Fibroblast of lung (primary cell): ENCODE data around the gene ARAP2. TPM values are rescaled to one million over a fixed set of nuclear protein-coding genes. Genes with fewer than 3 reads are reported as not detected.

Experiments
- DNase-seq, 2 donors: peaks; one replicate each; pipeline versions ENCODE4 v3.0.0 to v3.0.0-alpha.2; 2010; ENCODE audit warnings: low read depth in 2 of 2
- H2AFZ ChIP-seq: 2 replicates; pipeline ENCODE4 v1.5.1; 2012; ENCODE audit warnings: low read length, control low read depth, inconsistent platforms
- H3K27ac ChIP-seq: 2 replicates; pipeline ENCODE4 v1.5.1; 2011; ENCODE audit warnings: low read length, control low read depth; ENCODE audit not compliant: insufficient read depth
- H3K27me3 ChIP-seq: 2 replicates; pipeline ENCODE4 v1.5.1; 2011; ENCODE audit warnings: mild to moderate bottlenecking, low read length; ENCODE audit not compliant: control insufficient read depth, insufficient read depth
- H3K36me3 ChIP-seq: 2 replicates; pipeline ENCODE4 v1.5.1; 2011; ENCODE audit warnings: low read length; ENCODE audit not compliant: control insufficient read depth, insufficient read depth
- H3K4me1 ChIP-seq: 2 replicates; pipeline ENCODE4 v1.5.1; 2011; ENCODE audit warnings: low read length; ENCODE audit not compliant: control insufficient read depth, insufficient read depth; ENCODE audit errors: extremely low read depth
- H3K4me2 ChIP-seq: 2 replicates; pipeline ENCODE4 v1.5.1; 2011; ENCODE audit warnings: low read length, control low read depth; ENCODE audit not compliant: insufficient read depth; ENCODE audit errors: extremely low read depth
- H3K4me3 ChIP-seq, 4 experiments: fragments of 200-600 bp in 1 of 4; sonication (generic) in 1 of 4; replicated peaks in 1 of 4; 2 replicates each; pipeline ENCODE4 v1.5.1; 2011 to 2016; ENCODE audit warnings: low read length in 4 of 4, low read depth in 3 of 4, mild to moderate bottlenecking in 3 of 4, control low read depth in 2 of 4, inconsistent platforms in 1 of 4, mixed read lengths in 1 of 4; ENCODE audit not compliant: insufficient read depth in 1 of 4; ENCODE audit errors: control extremely low read depth in 1 of 4
- H3K79me2 ChIP-seq: 2 replicates; pipeline ENCODE4 v1.5.1; 2012; ENCODE audit warnings: mild to moderate bottlenecking, low read length, inconsistent platforms; ENCODE audit not compliant: control insufficient read depth, insufficient read depth
- H3K9ac ChIP-seq: 2 replicates; pipeline ENCODE4 v1.5.1; 2011; ENCODE audit warnings: mild to moderate bottlenecking, low read length, control low read depth; ENCODE audit not compliant: insufficient read depth
- H3K9me3 ChIP-seq: 2 replicates; pipeline ENCODE4 v1.5.1; 2012; ENCODE audit warnings: low read depth, low read length; ENCODE audit not compliant: control insufficient read depth, insufficient read depth
- H4K20me1 ChIP-seq: 2 replicates; pipeline ENCODE4 v1.5.1; 2011; ENCODE audit warnings: low read length; ENCODE audit not compliant: control insufficient read depth, insufficient read depth; ENCODE audit errors: extremely low read depth
- CTCF ChIP-seq, 2 donors: IDR thresholded peaks in 1 of 2; conservative IDR thresholded peaks in 1 of 2; 1 replicate in 1 of 2; 2 replicates in 1 of 2; pipeline ENCODE4 v1.5.1; 2011 to 2012; ENCODE audit warnings: low read length in 2 of 2, control low read depth in 1 of 2, inconsistent platforms in 1 of 2, low read depth in 1 of 2, mild to moderate bottlenecking in 1 of 2
- EZH2 ChIP-seq: IDR thresholded peaks from 2 replicates; pipeline ENCODE4 v1.5.1; 2012; ENCODE audit warnings: low read length, control low read depth, mild to moderate bottlenecking; ENCODE audit errors: missing control alignments
- polyA plus RNA-seq, 2 donors: library from polyadenylated mRNA; depleted of rRNA in 1 of 2; stranded (reverse) in 1 of 2; unstranded in 1 of 2; fragments of >200 nt; gene quantifications; 2 replicates each; pipeline ENCODE4 v1.2.1, GENCODE V29; 2011 to 2012; ENCODE audit warnings: missing spikeins in 1 of 2
- total RNA-seq: library from RNA; depleted of rRNA; stranded (reverse); fragments of >200 nt; gene quantifications from 2 replicates; pipeline ENCODE4 v1.2.1, GENCODE V29; 2014

ARAP2 gene
- total and polyA plus RNA-seq, 2 donors (not counting 1 experiment from before 2014, with no cell fraction given): 0.05 to 3.0 TPM

GRCh38 chr4:36222702-36223101 is 21.6 kb downstream of the ARAP2 start:
- TF ChIP-seq EZH2 (no peak), CTCF (conservative IDR thresholded peaks at IDR 0.05 in 1 of 2, IDR thresholded peaks at IDR 0.05 in 1 of 2; ENCODE audit: low read depth in 1 of 2, low read length in 2 of 2) (no peak)
- Histone ChIP-seq H3K4me2 (no peak overlapping the region), H3K4me3 (no peak overlapping the region), H3K79me2 (no peaks in the 10 kb centered on the region), H2AFZ (no peak overlapping the region), H3K9ac (no peak overlapping the region), H3K9me3 (no peaks in the 10 kb centered on the region), H3K4me1 (no peaks in the 10 kb centered on the region), H3K27me3 (no peaks in the 10 kb centered on the region), H3K36me3 (no peaks in the 10 kb centered on the region), H3K27ac (no peak overlapping the region), H4K20me1 (no peaks in the 10 kb centered on the region)
- peak; percentile 15 to 31 for DNase-seq

- Histone ChIP-seq H4K20me1 (no peaks in the 10 kb centered on the region), H3K4me2 (no peak overlapping the region), H3K4me3 (no peak overlapping the region), H3K36me3 (no peaks in the 10 kb centered on the region), H3K79me2 (no peaks in the 10 kb centered on the region), H3K9ac (no peak overlapping the region), H2AFZ (no peak overlapping the region), H3K27ac (no peak overlapping the region), H3K27me3 (no peaks in the 10 kb centered on the region), H3K4me1 (no peaks in the 10 kb centered on the region), H3K9me3 (no peaks in the 10 kb centered on the region)
- no peak for TF ChIP-seq EZH2
- TF ChIP-seq CTCF (conservative IDR thresholded peaks at IDR 0.05 in 1 of 2, IDR thresholded peaks at IDR 0.05 in 1 of 2; ENCODE audit: low read depth in 1 of 2, low read length in 2 of 2): no peak
- no peak for DNase-seq
Measured at GRCh38 chr4:36220776-36221175, 23.5 kb downstream of the ARAP2 start.

GRCh38 chr4:36218121-36218520 is 26.2 kb downstream of the ARAP2 start:
- H4K20me1 ChIP-seq: no peaks in the 10 kb centered on the region
- no peaks in the 10 kb centered on the region for H3K36me3 ChIP-seq
- no peak overlapping the region for H2AFZ ChIP-seq
- no peaks in the 10 kb centered on the region for H3K4me1 ChIP-seq
- H3K9me3 ChIP-seq: no peaks in the 10 kb centered on the region
- H3K4me3 ChIP-seq: no peak overlapping the region
- no peak overlapping the region for H3K9ac ChIP-seq
- no peak for TF ChIP-seq EZH2
- no peak for TF ChIP-seq CTCF (conservative IDR thresholded peaks at IDR 0.05 in 1 of 2, IDR thresholded peaks at IDR 0.05 in 1 of 2; ENCODE audit: low read depth in 1 of 2, low read length in 2 of 2)
- no peak overlapping the region for H3K27ac ChIP-seq
- H3K79me2 ChIP-seq: no peaks in the 10 kb centered on the region
- H3K4me2 ChIP-seq: no peak overlapping the region
- H3K27me3 ChIP-seq: no peaks in the 10 kb centered on the region
- DNase-seq: no peak
